GM18498 (cell line): Measurements from ENCODE around the gene LHFPL4.
A peak's percentile ranks its signal among the peaks of the same experiment; 100 is the strongest.
"Not testable (repeated sequence)": the region's sequence is repeated elsewhere in the genome, so short reads cannot be mapped to it uniquely, and the experiment has no call there.

Experiments used
- ATAC-seq: cut with Tn5 transposase; IDR thresholded peaks from one replicate; pipeline ENCODE4 v1.9.1; 2021; ENCODE audit warnings: mild to moderate bottlenecking, moderate library complexity; ENCODE audit not compliant: unreplicated experiment

Gene LHFPL4

GRCh38 chr3:9542182-9542581 lies 11.4 kb downstream of the LHFPL4 start:
- no peak for ATAC-seq

GRCh38 chr3:9536212-9536611 lies 17.4 kb downstream of the LHFPL4 start:
- no peak for ATAC-seq

GRCh38 chr3:9534429-9534828 lies 19.2 kb downstream of the LHFPL4 start:
- no peak for ATAC-seq

- no peak for ATAC-seq
These were observed 28.5 kb downstream of the LHFPL4 start for GRCh38 chr3:9525078-9525477.

- no peak for ATAC-seq
These were observed 38.7 kb downstream of the LHFPL4 start for GRCh38 chr3:9514956-9515355.

- ATAC-seq, result no peak
These were observed 39.3 kb downstream of the LHFPL4 start for GRCh38 chr3:9514306-9514705.

- no peak for ATAC-seq
These were observed 41.1 kb downstream of the LHFPL4 start for GRCh38 chr3:9512456-9513045.

- no peak for ATAC-seq
These were observed 44.8 kb downstream of the LHFPL4 start for GRCh38 chr3:9508781-9509180.

GRCh38 chr3:9507586-9508578 lies 45.7 kb downstream of the LHFPL4 start:
- no peak for ATAC-seq

- ATAC-seq, result no peak
These were observed 50.3 kb downstream of the LHFPL4 start for GRCh38 chr3:9503283-9503682.

- no peak for ATAC-seq
These were observed 52.4 kb downstream of the LHFPL4 start for GRCh38 chr3:9501226-9501625.

GRCh38 chr3:9500108-9501050 lies 53.2 kb downstream of the LHFPL4 start:
- peak; percentile 52 for ATAC-seq

- no peak for ATAC-seq
These were observed 54.0 kb downstream of the LHFPL4 start for GRCh38 chr3:9499455-9500107.

GRCh38 chr3:9498781-9499180 lies 54.8 kb downstream of the LHFPL4 start:
- ATAC-seq, result no peak

- ATAC-seq, result no peak
These were observed 55.6 kb downstream of the LHFPL4 start for GRCh38 chr3:9497821-9498565.

- no peak for ATAC-seq
These were observed 56.7 kb downstream of the LHFPL4 start for GRCh38 chr3:9496893-9497292.

- not testable (repeated sequence) for ATAC-seq
These were observed 59.6 kb downstream of the LHFPL4 start for GRCh38 chr3:9494036-9494435.

GRCh38 chr3:9491506-9491905 lies 62.1 kb downstream of the LHFPL4 start:
- no peak for ATAC-seq

- ATAC-seq, result no peak
These were observed 68.4 kb downstream of the LHFPL4 start for GRCh38 chr3:9485248-9485647.

GRCh38 chr3:9480265-9480664 lies 73.4 kb downstream of the LHFPL4 start:
- no peak for ATAC-seq
